ENCODE results near the gene GALNT5.

The GALNT5 gene

DNA sequence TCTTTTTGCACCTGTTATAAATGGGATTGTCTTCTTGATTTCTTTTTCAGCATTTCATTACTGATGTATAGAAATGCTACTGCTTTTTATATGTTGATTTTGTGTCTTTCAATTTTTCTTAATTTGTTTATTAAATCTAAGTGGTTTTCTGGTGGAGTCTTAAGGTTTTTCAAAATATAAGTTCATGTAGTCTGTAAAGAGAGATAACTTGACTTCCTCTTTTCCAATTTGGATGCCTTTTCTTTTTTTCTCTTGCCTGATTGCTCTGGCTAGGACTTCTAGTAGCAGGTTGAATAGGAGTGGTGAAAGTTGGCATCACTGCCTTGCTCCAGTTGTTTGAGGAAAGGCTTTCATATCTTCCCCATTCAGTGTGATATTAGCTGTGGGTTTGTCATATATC, 28.6 kb upstream of the GALNT5 start:
- TF ChIP-seq POU2F2 (IDR thresholded peaks at IDR 0.05; ENCODE audit: low read depth, low read length) = no peak
- TF ChIP-seq POLR2A (IDR thresholded peaks at IDR 0.05; ENCODE audit: low read depth, low read length) = no peak
- no peak for TF ChIP-seq POLR2AphosphoS5 (IDR thresholded peaks at IDR 0.05; ENCODE audit: low read depth, low read length)
- no peak for TF ChIP-seq TAF1 (IDR thresholded peaks at IDR 0.05; ENCODE audit: low read depth, low read length)
- TF ChIP-seq SPI1 (IDR thresholded peaks at IDR 0.05; ENCODE audit: low read depth, low read length) = no peak
- TF ChIP-seq PAX5 (IDR thresholded peaks at IDR 0.05; ENCODE audit: insufficient read depth, low read length, severe bottlenecking) = no peak
- no peak for DNase-seq (ENCODE audit: insufficient read length, low spot score)
- no peak for FAIRE-seq

GRCh38 chr2:157229572-157229971, 27.9 kb upstream of the GALNT5 start:
- TF ChIP-seq SPI1 (IDR thresholded peaks at IDR 0.05; ENCODE audit: low read depth, low read length) (no peak), PAX5 (IDR thresholded peaks at IDR 0.05; ENCODE audit: insufficient read depth, low read length, severe bottlenecking) (no peak), TAF1 (IDR thresholded peaks at IDR 0.05; ENCODE audit: low read depth, low read length) (no peak), POU2F2 (IDR thresholded peaks at IDR 0.05; ENCODE audit: low read depth, low read length) (no peak), POLR2AphosphoS5 (IDR thresholded peaks at IDR 0.05; ENCODE audit: low read depth, low read length) (no peak), POLR2A (IDR thresholded peaks at IDR 0.05; ENCODE audit: low read depth, low read length) (no peak)
- FAIRE-seq (no peak), DNase-seq (ENCODE audit: insufficient read length, low spot score) (no peak)

DNA sequence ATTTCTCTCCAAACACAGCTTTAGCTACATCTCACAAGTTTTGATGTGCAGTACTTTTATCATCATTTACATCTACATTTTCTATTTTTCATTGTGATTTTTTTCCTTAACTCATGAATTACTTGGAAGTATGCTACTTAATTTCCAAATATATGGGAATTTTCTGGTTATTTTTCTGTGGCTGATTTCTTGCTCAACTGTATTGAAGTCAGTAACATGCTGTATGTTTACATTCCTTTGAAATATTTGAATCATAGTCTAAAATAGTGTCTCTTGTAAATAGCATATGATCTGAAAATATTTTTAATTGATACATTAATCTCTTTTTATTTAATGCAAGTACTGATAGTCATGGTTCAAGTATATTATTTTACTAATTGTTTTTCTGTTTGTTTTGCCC, 26.0 kb upstream of the GALNT5 start:
- TF ChIP-seq SPI1 (IDR thresholded peaks at IDR 0.05; ENCODE audit: low read depth, low read length) (no peak), PAX5 (IDR thresholded peaks at IDR 0.05; ENCODE audit: insufficient read depth, low read length, severe bottlenecking) (no peak), TAF1 (IDR thresholded peaks at IDR 0.05; ENCODE audit: low read depth, low read length) (no peak), POLR2AphosphoS5 (IDR thresholded peaks at IDR 0.05; ENCODE audit: low read depth, low read length) (no peak), POLR2A (IDR thresholded peaks at IDR 0.05; ENCODE audit: low read depth, low read length) (no peak), POU2F2 (IDR thresholded peaks at IDR 0.05; ENCODE audit: low read depth, low read length) (no peak)
- no peak for FAIRE-seq

GRCh38 chr2:157233506-157233905, 24.0 kb upstream of the GALNT5 start:
- FAIRE-seq (no peak), DNase-seq (ENCODE audit: insufficient read length, low spot score) (no peak)
- TF ChIP-seq POLR2AphosphoS5 (IDR thresholded peaks at IDR 0.05; ENCODE audit: low read depth, low read length) = no peak
- TF ChIP-seq SPI1 (IDR thresholded peaks at IDR 0.05; ENCODE audit: low read depth, low read length) = no peak
- TF ChIP-seq PAX5 (IDR thresholded peaks at IDR 0.05; ENCODE audit: insufficient read depth, low read length, severe bottlenecking) = no peak
- TF ChIP-seq POLR2A (IDR thresholded peaks at IDR 0.05; ENCODE audit: low read depth, low read length) = no peak
- TF ChIP-seq POU2F2 (IDR thresholded peaks at IDR 0.05; ENCODE audit: low read depth, low read length) = no peak
- no peak for TF ChIP-seq TAF1 (IDR thresholded peaks at IDR 0.05; ENCODE audit: low read depth, low read length)

More for the DNA sequence above, 26.0 kb upstream of the GALNT5 start:
- DNase-seq (ENCODE audit: insufficient read length, low spot score) = no peak

DNA sequence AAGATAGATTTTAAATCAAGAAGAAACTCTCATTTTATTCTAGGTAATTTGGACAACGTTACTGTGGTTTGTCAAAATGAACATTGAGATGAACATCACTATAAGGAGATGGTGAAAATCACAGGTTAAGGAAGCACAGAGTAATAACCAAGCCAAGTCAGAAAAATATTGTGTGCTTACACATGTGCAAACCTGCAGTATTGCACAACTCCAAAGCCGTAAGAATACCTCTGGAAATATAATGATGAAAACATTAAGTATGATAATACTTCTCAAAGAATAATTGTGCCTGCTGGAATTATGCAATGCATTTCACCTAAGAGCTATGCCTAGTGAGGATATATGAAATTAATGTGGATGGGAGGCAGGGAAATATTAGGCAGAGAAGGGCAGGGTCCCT, 21.1 kb upstream of the GALNT5 start:
- FAIRE-seq (no peak), DNase-seq (ENCODE audit: insufficient read length, low spot score) (no peak)
- TF ChIP-seq PAX5 (IDR thresholded peaks at IDR 0.05; ENCODE audit: insufficient read depth, low read length, severe bottlenecking) = no peak

DNA sequence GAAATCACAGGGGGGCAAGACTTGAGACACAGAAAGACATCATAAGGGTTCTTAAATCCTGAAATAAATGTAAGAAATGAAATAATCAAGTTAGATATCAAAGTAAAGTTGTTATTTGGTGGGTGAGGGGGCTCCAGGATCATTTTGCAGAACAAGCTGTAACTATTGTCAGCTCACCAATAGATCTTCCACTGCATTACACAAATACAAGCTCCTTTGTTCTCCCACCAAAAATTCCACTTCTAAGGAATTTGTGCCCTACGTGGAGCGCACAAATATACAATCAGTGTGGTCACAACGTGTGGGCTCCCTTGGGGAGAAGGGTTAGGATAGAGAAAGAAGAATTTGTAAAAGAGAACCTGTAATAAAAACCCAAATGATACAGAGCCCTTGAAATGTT, 19.2 kb upstream of the GALNT5 start:
- FAIRE-seq (no peak), DNase-seq (ENCODE audit: insufficient read length, low spot score) (no peak)
- TF ChIP-seq SPI1 (IDR thresholded peaks at IDR 0.05; ENCODE audit: low read depth, low read length) (no peak), TAF1 (IDR thresholded peaks at IDR 0.05; ENCODE audit: low read depth, low read length) (no peak), POLR2AphosphoS5 (IDR thresholded peaks at IDR 0.05; ENCODE audit: low read depth, low read length) (no peak), POLR2A (IDR thresholded peaks at IDR 0.05; ENCODE audit: low read depth, low read length) (no peak), POU2F2 (IDR thresholded peaks at IDR 0.05; ENCODE audit: low read depth, low read length) (no peak), PAX5 (IDR thresholded peaks at IDR 0.05; ENCODE audit: insufficient read depth, low read length, severe bottlenecking) (no peak)

GRCh38 chr2:157244691-157245090, 12.8 kb upstream of the GALNT5 start:
- no peak for TF ChIP-seq SPI1 (IDR thresholded peaks at IDR 0.05; ENCODE audit: low read depth, low read length)
- no peak for TF ChIP-seq TAF1 (IDR thresholded peaks at IDR 0.05; ENCODE audit: low read depth, low read length)
- no peak for TF ChIP-seq POLR2AphosphoS5 (IDR thresholded peaks at IDR 0.05; ENCODE audit: low read depth, low read length)
- no peak for TF ChIP-seq POU2F2 (IDR thresholded peaks at IDR 0.05; ENCODE audit: low read depth, low read length)
- no peak for TF ChIP-seq POLR2A (IDR thresholded peaks at IDR 0.05; ENCODE audit: low read depth, low read length)
- TF ChIP-seq PAX5 (IDR thresholded peaks at IDR 0.05; ENCODE audit: insufficient read depth, low read length, severe bottlenecking) = no peak
- DNase-seq (ENCODE audit: insufficient read length, low spot score) (no peak), FAIRE-seq (no peak)

DNA sequence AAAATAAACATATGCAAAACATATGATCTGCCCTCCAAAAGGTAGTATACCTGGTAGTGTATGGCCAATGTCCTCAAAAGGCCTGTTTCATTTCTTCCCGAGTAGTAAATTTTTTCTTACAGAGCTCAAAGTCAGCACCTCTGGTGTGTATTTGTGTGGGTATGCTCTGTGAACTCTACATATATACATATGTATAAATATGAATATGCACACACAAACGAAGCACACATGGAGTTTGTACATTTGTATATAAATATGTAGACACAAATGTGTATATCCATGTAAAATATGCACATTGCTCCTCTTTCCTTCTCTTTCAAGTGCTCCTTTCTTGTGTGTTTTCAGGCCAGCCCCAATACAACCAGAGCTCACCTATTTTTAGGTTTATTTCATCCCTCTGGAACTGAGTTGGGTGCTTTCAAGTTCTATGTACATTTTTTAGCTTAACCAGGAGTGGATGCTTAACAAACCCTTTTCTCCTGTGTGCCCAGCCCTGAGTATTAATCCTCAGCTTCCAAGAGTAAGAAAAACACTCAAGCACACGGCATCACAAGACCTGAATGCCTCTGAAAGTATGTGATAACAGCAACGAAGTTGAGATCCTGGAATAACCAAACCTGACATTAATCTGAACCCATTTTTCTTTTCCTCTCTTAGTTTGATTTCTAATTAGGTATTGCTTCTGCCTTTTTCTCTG, 12.2 kb upstream of the GALNT5 start:
- no peak for TF ChIP-seq PAX5 (IDR thresholded peaks at IDR 0.05; ENCODE audit: insufficient read depth, low read length, severe bottlenecking)
- no peak for TF ChIP-seq POU2F2 (IDR thresholded peaks at IDR 0.05; ENCODE audit: low read depth, low read length)
- TF ChIP-seq TAF1 (IDR thresholded peaks at IDR 0.05; ENCODE audit: low read depth, low read length) = no peak
- TF ChIP-seq SPI1 (IDR thresholded peaks at IDR 0.05; ENCODE audit: low read depth, low read length) = no peak
- no peak for TF ChIP-seq POLR2AphosphoS5 (IDR thresholded peaks at IDR 0.05; ENCODE audit: low read depth, low read length)
- no peak for TF ChIP-seq POLR2A (IDR thresholded peaks at IDR 0.05; ENCODE audit: low read depth, low read length)
- FAIRE-seq (no peak), DNase-seq (ENCODE audit: insufficient read length, low spot score) (no peak)

GRCh38 chr2:157245846-157246764, 11.4 kb upstream of the GALNT5 start:
- DNase-seq (ENCODE audit: insufficient read length, low spot score) (no peak), FAIRE-seq (no peak)
- TF ChIP-seq TAF1 (IDR thresholded peaks at IDR 0.05; ENCODE audit: low read depth, low read length) = no peak
- TF ChIP-seq PAX5 (IDR thresholded peaks at IDR 0.05; ENCODE audit: insufficient read depth, low read length, severe bottlenecking) = no peak
- no peak for TF ChIP-seq POLR2AphosphoS5 (IDR thresholded peaks at IDR 0.05; ENCODE audit: low read depth, low read length)
- TF ChIP-seq SPI1 (IDR thresholded peaks at IDR 0.05; ENCODE audit: low read depth, low read length) = no peak
- TF ChIP-seq POU2F2 (IDR thresholded peaks at IDR 0.05; ENCODE audit: low read depth, low read length) = peak; percentile 50; the same call in 1 of the 2 replicates
- TF ChIP-seq POLR2A (IDR thresholded peaks at IDR 0.05; ENCODE audit: low read depth, low read length) = no peak
